K562 (cell line): ENCODE data around the gene PSG5. TPM values are rescaled to one million over a fixed set of nuclear protein-coding genes. Genes with fewer than 3 reads are reported as not detected.
"Not testable (repeated sequence)": the region's sequence is repeated elsewhere in the genome, so short reads cannot be mapped to it uniquely, and the experiment has no call there.

Source experiments
- ATAC-seq: fragments of 200-7000 bp; cut with Tn5 transposase; 3 replicates; pipeline ENCODE4 v1.9.1; 2020; ENCODE audit warnings: moderate library complexity
- BruUV-seq: library from RNA; stranded (reverse); fragments of 400-500 nt; replicated peaks from 2 replicates; lab custom pipeline; 2021; lab: Mats Ljungman, UMichigan
- CTCF ChIA-PET: fragments of 300-600 bp; formaldehyde crosslinking; extraction: SDS; loops from one replicate; lab custom pipeline; 2021; ENCODE audit warnings: low intra/inter-chr PET ratio; lab: Yijun Ruan, JAX
- POLR2A ChIA-PET: fragments of 300-600, 350-650 bp; sonication (Branson Sonifier 250); formaldehyde crosslinking; extraction: SDS; loops from one replicate; lab custom pipeline; 2021; ENCODE audit warnings: antibody characterized with exemption, inconsistent platforms; lab: Yijun Ruan, JAX
- DNase-seq, 4 experiments: peaks; one replicate each; pipeline versions ENCODE4 v3.0.0 to v3.0.0-alpha.2; 2011 to 2018; ENCODE audit warnings: low spot score in 3 of 4, mixed read lengths in 3 of 4; ENCODE audit errors: extremely low read depth in 1 of 4
- FAIRE-seq: peaks from 2 replicates; lab custom pipeline; 2011; peaks lifted over from hg19 to GRCh38; lab: Jason Lieb, UNC
- H2AFZ ChIP-seq: 2 replicates; pipeline ENCODE4 v1.6.0; 2011; ENCODE audit warnings: low read depth, low read length, control low read depth, inconsistent platforms
- H3K27ac ChIP-seq: fragments of 200-600 bp; 3 replicates; pipeline ENCODE4 v1.8.0; 2011; ENCODE audit warnings: low read depth, mild to moderate bottlenecking, control low read depth, inconsistent platforms, low read length, moderate library complexity, mixed read lengths; ENCODE audit errors: extremely low read depth
- H3K27me3 ChIP-seq, 2 experiments: fragments of 300-600 bp in 1 of 2; 2 replicates in 1 of 2; 3 replicates in 1 of 2; pipeline versions ENCODE4 v1.6.0 to v1.8.0; 2011; ENCODE audit warnings: inconsistent platforms in 2 of 2, low read length in 2 of 2, mild to moderate bottlenecking in 1 of 2, mixed read lengths in 1 of 2, moderate library complexity in 1 of 2; ENCODE audit not compliant: control insufficient read depth in 2 of 2, insufficient read depth in 2 of 2
- H3K36me3 ChIP-seq: fragments of 300-600 bp; 3 replicates; pipeline ENCODE4 v1.8.0; 2011; ENCODE audit warnings: mild to moderate bottlenecking, low read length, inconsistent platforms; ENCODE audit not compliant: control insufficient read depth, insufficient read depth
- H3K4me1 ChIP-seq, 2 experiments: fragments of 200-600 bp in 1 of 2; replicated peaks in 1 of 2; 2 replicates in 1 of 2; 3 replicates in 1 of 2; pipeline versions ENCODE4 v1.5.1 to v1.8.0; 2011; ENCODE audit warnings: inconsistent platforms in 2 of 2, low read length in 2 of 2, mild to moderate bottlenecking in 1 of 2, mixed read lengths in 1 of 2, moderate library complexity in 1 of 2; ENCODE audit not compliant: control insufficient read depth in 2 of 2, insufficient read depth in 2 of 2
- H3K4me2 ChIP-seq: 2 replicates; pipeline ENCODE4 v1.6.1; 2011; ENCODE audit warnings: low read length, control low read depth, inconsistent platforms, mixed read lengths; ENCODE audit not compliant: insufficient read depth
- H3K4me3 ChIP-seq: fragments of 200-600 bp; sonication (generic), shearing (Covaris generic); 2 replicates; pipeline ENCODE4 v1.5.1; 2016; ENCODE audit warnings: control low read depth, inconsistent platforms
- H3K79me2 ChIP-seq: fragments of 200-600 bp; 3 replicates; pipeline ENCODE4 v1.8.0; 2011; ENCODE audit warnings: low read length, inconsistent platforms; ENCODE audit not compliant: control insufficient read depth, insufficient read depth
- H3K9ac ChIP-seq, 2 experiments: 2 replicates each; pipeline versions ENCODE4 v1.6.0 to v1.6.1; 2011; ENCODE audit warnings: low read depth in 2 of 2, low read length in 2 of 2, control low read depth in 1 of 2, inconsistent platforms in 1 of 2, mild to moderate bottlenecking in 1 of 2, mixed read lengths in 1 of 2; ENCODE audit not compliant: insufficient read depth in 1 of 2
- H3K9me1 ChIP-seq: one replicate; pipeline ENCODE4 v1.6.0; 2011; ENCODE audit warnings: inconsistent platforms, mild to moderate bottlenecking, low read length, moderate library complexity; ENCODE audit not compliant: control insufficient read depth, insufficient read depth
- H3K9me3 ChIP-seq: replicated peaks from 2 replicates; pipeline ENCODE4 v1.5.1; 2011; ENCODE audit warnings: low read depth, low read length, inconsistent platforms; ENCODE audit not compliant: control insufficient read depth, insufficient read depth
- H4K20me1 ChIP-seq: replicated peaks from 2 replicates; pipeline ENCODE4 v1.6.1; 2011; ENCODE audit warnings: low read length, inconsistent platforms, mixed read lengths; ENCODE audit not compliant: control insufficient read depth, insufficient read depth
- ZNF592 ChIP-seq: fragments of 450-650 bp; IDR thresholded peaks from 2 replicates; pipeline ENCODE4 v1.6.1; 2017; ENCODE audit warnings: antibody characterized with exemption, mild to moderate bottlenecking
- WGBS: fragments of 100-300 bp; shearing (Covaris generic); methylation state at CpG from one replicate; pipeline ENCODE4 v1.1.6; 2016; ENCODE audit warnings: low coverage, mixed read lengths; ENCODE audit not compliant: insufficient coverage; ENCODE audit errors: missing lambda C conversion rate; 5-methylcytosine and 5-hydroxymethylcytosine counted together
- in situ Hi-C: fragments of 300-500 bp; cut with MboI; formaldehyde crosslinking; loops from 4 replicates; pipeline ENCODE4 v1.15.0; 2018; ENCODE audit warnings: inconsistent platforms, mixed read lengths
- intact Hi-C: fragments of 100-400 bp; cut with micrococcal nuclease; formaldehyde crosslinking; loops from 2 replicates; pipeline ENCODE4 v1.14.2; 2022
- polyA plus RNA-seq, 8 experiments: library from polyadenylated mRNA; depleted of rRNA in 4 of 8; stranded (reverse) in 5 of 8; unstranded in 3 of 8; fragments of >200 nt; fragmentation: Nextera tagmentation in 2 of 8; fragmentation: Illumina TruSeq in 1 of 8; extraction: Ambion mirVana in 2 of 8; extraction: Trizol in 1 of 8; gene quantifications; 2 replicates each; pipeline versions ENCODE4 v1.2.1 to v1.2.3, GENCODE V29; 2011 to 2014; ENCODE audit warnings: inconsistent platforms in 1 of 8, missing spikeins in 1 of 8
- total RNA-seq, 7 experiments: library from RNA; depleted of rRNA in 6 of 7; stranded (reverse); fragments of >200 nt in 6 of 7; fragmentation: Illumina TruSeq in 2 of 7; extraction: Trizol in 2 of 7; gene quantifications; 2 replicates each; pipeline versions ENCODE4 v1.2.1 to v1.2.3, GENCODE V29; 2011 to 2021; ENCODE audit warnings: low replicate concordance in 1 of 7

Gene PSG5
- total and polyA plus RNA-seq, 9 of the 15 experiments (the other 6 are each of a cell fraction or from before 2014, with no cell fraction given): not detected

- no peak for TF ChIP-seq ZNF592
- TF ChIP-seq, all 486 proteins: peak for 2
These were observed 62.0 kb downstream of the PSG5 start (continued) for GRCh38 chr19:43124360-43124759.

- POLR2A ChIA-PET, H3K4me2 ChIP-seq, H3K36me3 ChIP-seq, BruUV-seq, in situ Hi-C loops, H4K20me1 ChIP-seq, H3K4me3 ChIP-seq, H3K27ac ChIP-seq, CTCF ChIA-PET, ATAC-seq, H3K79me2 ChIP-seq, H3K4me1 ChIP-seq, DNase-seq, FAIRE-seq, H3K9me3 ChIP-seq, H2AFZ ChIP-seq, H3K9me1 ChIP-seq, H3K27me3 ChIP-seq, intact Hi-C loops, H3K9ac ChIP-seq: not testable (repeated sequence)
- 0% methylated on average over 11 of the region's 11 CpGs for WGBS
These were observed 65.8 kb downstream of the PSG5 start for GRCh38 chr19:43120433-43121026.

DNA sequence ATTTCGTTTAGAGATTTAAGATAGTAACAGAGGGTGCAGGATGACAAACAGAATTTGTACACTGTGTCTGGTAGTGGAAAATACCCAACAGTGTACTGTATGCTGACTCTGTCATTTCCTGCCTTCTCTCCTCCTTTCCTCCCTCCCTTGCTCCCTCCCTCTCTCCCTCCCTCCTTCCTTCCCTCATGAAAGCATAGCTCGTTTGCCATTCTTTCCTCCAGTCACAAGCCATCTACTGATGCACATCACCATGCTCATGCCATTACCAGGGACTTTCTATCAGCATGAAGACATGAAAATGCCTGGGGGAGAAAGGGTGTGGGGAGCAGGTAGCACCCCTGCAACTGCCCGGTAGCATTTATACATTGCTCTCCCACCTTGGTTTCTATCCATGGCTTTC lies 66.8 kb downstream of the PSG5 start:
- H3K79me2 ChIP-seq, H3K9ac ChIP-seq, H3K9me3 ChIP-seq, H3K27me3 ChIP-seq, H2AFZ ChIP-seq, in situ Hi-C loops, intact Hi-C loops, H3K27ac ChIP-seq, POLR2A ChIA-PET, FAIRE-seq, H4K20me1 ChIP-seq, H3K9me1 ChIP-seq, H3K4me1 ChIP-seq, DNase-seq, ATAC-seq, H3K4me3 ChIP-seq, BruUV-seq, CTCF ChIA-PET, H3K36me3 ChIP-seq, H3K4me2 ChIP-seq: not testable (repeated sequence)
- no CpG with 5 or more reads among the region's 3 CpGs for WGBS
